IMR-90 (cell line): ENCODE measurements around the gene LAMA2. TPM values are rescaled to one million over a fixed set of nuclear protein-coding genes. Genes with fewer than 3 reads are reported as not detected.

ENCODE experiments used
- ATAC-seq: fragments of 200-7000 bp; cut with Tn5 transposase; 2 replicates; pipeline ENCODE4 v1.9.1; 2020; ENCODE audit warnings: low read depth, mild to moderate bottlenecking, moderate library complexity
- BruUV-seq: library from RNA; stranded (reverse); fragments of 400-500 nt; replicated peaks from 2 replicates; lab custom pipeline; 2021; lab: Mats Ljungman, UMichigan
- CTCF ChIA-PET: fragments of 300-600 bp; formaldehyde crosslinking; extraction: SDS; loops from one replicate; lab custom pipeline; 2021; ENCODE audit warnings: antibody characterized with exemption; lab: Yijun Ruan, JAX
- POLR2A ChIA-PET: fragments of 300-600 bp; sonication (Branson Sonifier 250); formaldehyde crosslinking; loops from one replicate; lab custom pipeline; 2022; ENCODE audit warnings: antibody characterized with exemption; ENCODE audit not compliant: unreplicated experiment; lab: Charles Lee
- DNase-seq: peaks from one replicate; pipeline ENCODE4 v3.0.0; 2013
- H2AFZ ChIP-seq: replicated peaks from 2 replicates; pipeline ENCODE3; 2013; ENCODE audit warnings: low read length, mild to moderate bottlenecking; ENCODE audit not compliant: poor library complexity
- H2AK5ac ChIP-seq: 2 replicates; pipeline ENCODE4 v1.6.1; 2013; ENCODE audit warnings: low read depth, low read length, inconsistent platforms
- H2AK9ac ChIP-seq: replicated peaks from 2 replicates; pipeline ENCODE3; 2013; ENCODE audit warnings: mild to moderate bottlenecking, low read depth, low read length, moderate library complexity; ENCODE audit not compliant: poor library complexity
- H2BK120ac ChIP-seq: 2 replicates; pipeline ENCODE4 v1.6.1; 2013; ENCODE audit warnings: low read depth, low read length, inconsistent platforms
- H2BK15ac ChIP-seq: 3 replicates; pipeline ENCODE4 v1.6.1; 2013; ENCODE audit warnings: low read depth, low read length, inconsistent platforms
- H2BK20ac ChIP-seq: 2 replicates; pipeline ENCODE4 v1.6.1; 2013; ENCODE audit warnings: low read depth, mild to moderate bottlenecking, inconsistent platforms, low read length, moderate library complexity
- H2BK5ac ChIP-seq: 2 replicates; pipeline ENCODE4 v1.6.1; 2013; ENCODE audit warnings: mild to moderate bottlenecking, low read depth, low read length, inconsistent platforms; ENCODE audit not compliant: poor library complexity, severe bottlenecking
- H3K14ac ChIP-seq: replicated peaks from 2 replicates; pipeline ENCODE4 v1.6.1; 2013; ENCODE audit warnings: low read depth, low read length, inconsistent platforms
- H3K18ac ChIP-seq: 2 replicates; pipeline ENCODE4 v1.6.1; 2013; ENCODE audit warnings: low read depth, low read length, control low read depth
- H3K23ac ChIP-seq: 2 replicates; pipeline ENCODE4 v1.6.1; 2013; ENCODE audit warnings: low read depth, low read length, inconsistent platforms
- H3K27ac ChIP-seq: 2 replicates; pipeline ENCODE4 v1.5.1; 2013; ENCODE audit warnings: mild to moderate bottlenecking, control low read depth, low read length; ENCODE audit not compliant: insufficient read depth
- H3K27me3 ChIP-seq: 2 replicates; pipeline ENCODE4 v1.6.1; 2013; ENCODE audit warnings: low read length; ENCODE audit not compliant: control insufficient read depth, insufficient read depth
- H3K36me3 ChIP-seq: 2 replicates; pipeline ENCODE4 v1.6.1; 2013; ENCODE audit warnings: low read length, mixed read lengths; ENCODE audit not compliant: control insufficient read depth, insufficient read depth
- H3K4ac ChIP-seq: 2 replicates; pipeline ENCODE4 v1.6.1; 2013; ENCODE audit warnings: low read depth, low read length, inconsistent platforms
- H3K4me1 ChIP-seq: 2 replicates; pipeline ENCODE4 v1.6.1; 2013; ENCODE audit warnings: low read length, mixed read lengths; ENCODE audit not compliant: control insufficient read depth, insufficient read depth
- H3K4me2 ChIP-seq: 2 replicates; pipeline ENCODE4 v1.6.1; 2013; ENCODE audit warnings: low read depth, mild to moderate bottlenecking, control low read depth, low read length, moderate library complexity
- H3K4me3 ChIP-seq: 2 replicates; pipeline ENCODE4 v1.5.1; 2013; ENCODE audit warnings: low read depth, mild to moderate bottlenecking, control low read depth, low read length, moderate library complexity; ENCODE audit not compliant: insufficient read depth
- H3K56ac ChIP-seq: 2 replicates; pipeline ENCODE4 v1.6.1; 2013; ENCODE audit warnings: low read length, inconsistent platforms; ENCODE audit not compliant: insufficient read depth; ENCODE audit errors: extremely low read depth
- H3K79me1 ChIP-seq, 2 experiments: 2 replicates each; pipeline ENCODE4 v1.6.1; 2013; ENCODE audit warnings: low read length in 2 of 2, inconsistent platforms in 1 of 2, low read depth in 1 of 2
- H3K9ac ChIP-seq: 2 replicates; pipeline ENCODE4 v1.6.1; 2013; ENCODE audit warnings: low read depth, low read length, control low read depth
- H3K9me1 ChIP-seq: 2 replicates; pipeline ENCODE4 v1.6.1; 2013; ENCODE audit warnings: low read length, inconsistent platforms; ENCODE audit not compliant: insufficient read depth
- H3K9me3 ChIP-seq: 2 replicates; pipeline ENCODE4 v1.6.1; 2013; ENCODE audit warnings: low read length; ENCODE audit not compliant: control insufficient read depth, insufficient read depth
- H4K20me1 ChIP-seq: 2 replicates; pipeline ENCODE4 v1.6.1; 2013; ENCODE audit warnings: low read length, inconsistent platforms; ENCODE audit not compliant: insufficient read depth
- H4K5ac ChIP-seq: 2 replicates; pipeline ENCODE4 v1.6.1; 2013; ENCODE audit warnings: mild to moderate bottlenecking, low read depth, low read length, control low read depth
- H4K8ac ChIP-seq, 2 experiments: 2 replicates each; pipeline ENCODE4 v1.6.1; 2013; ENCODE audit warnings: low read depth in 2 of 2, low read length in 2 of 2, control low read depth in 1 of 2, inconsistent platforms in 1 of 2
- H4K91ac ChIP-seq: 2 replicates; pipeline ENCODE4 v1.6.1; 2013; ENCODE audit warnings: low read depth, low read length, inconsistent platforms; ENCODE audit not compliant: insufficient read depth
- BHLHE40 ChIP-seq: fragments of 150-350 bp; IDR thresholded peaks from 2 replicates; pipeline ENCODE4 v1.6.1; 2016; ENCODE audit warnings: mild to moderate bottlenecking, low read depth, low read length
- CHD1 ChIP-seq: IDR thresholded peaks from 2 replicates; pipeline ENCODE4 v1.6.1; 2012; ENCODE audit warnings: low read depth, low read length, improper control_type of control experiment
- CTCF ChIP-seq: conservative IDR thresholded peaks from 2 replicates; pipeline ENCODE4 v1.5.1; 2012; ENCODE audit warnings: mild to moderate bottlenecking, low read depth, low read length, improper control_type of control experiment
- MAZ ChIP-seq: IDR thresholded peaks from 2 replicates; pipeline ENCODE4 v1.6.1; 2012; ENCODE audit warnings: low read depth, mild to moderate bottlenecking, low read length, improper control_type of control experiment, moderate library complexity, borderline replicate concordance
- MXI1 ChIP-seq: IDR thresholded peaks from 2 replicates; pipeline ENCODE4 v1.6.1; 2012; ENCODE audit warnings: low read depth, mild to moderate bottlenecking, low read length, moderate library complexity, borderline replicate concordance
- POLR2A ChIP-seq: IDR thresholded peaks from 2 replicates; pipeline ENCODE4 v1.6.1; 2012; ENCODE audit warnings: mild to moderate bottlenecking, low read depth, low read length
- RAD21 ChIP-seq: IDR thresholded peaks from 2 replicates; pipeline ENCODE4 v1.6.1; 2012; ENCODE audit warnings: low read length, improper control_type of control experiment
- RCOR1 ChIP-seq: IDR thresholded peaks from 2 replicates; pipeline ENCODE4 v1.6.1; 2012; ENCODE audit warnings: mild to moderate bottlenecking, low read length, improper control_type of control experiment; ENCODE audit not compliant: insufficient replicate concordance
- RFX5 ChIP-seq: IDR thresholded peaks from 2 replicates; pipeline ENCODE4 v1.8.0; 2012; ENCODE audit warnings: low read depth, mild to moderate bottlenecking, low read length, moderate library complexity
- SMC3 ChIP-seq: fragments of 150-350 bp; IDR thresholded peaks from 2 replicates; pipeline ENCODE4 v1.6.1; 2016; ENCODE audit warnings: low read depth, mild to moderate bottlenecking, antibody characterized with exemption, low read length, moderate library complexity
- WGBS, 2 experiments: methylation state at CpG; one replicate each; pipeline versions ENCODE4 v1.1.5 to v1.1.7; 2013; ENCODE audit warnings: missing lambda C conversion rate in 2 of 2; ENCODE audit not compliant: insufficient read length in 1 of 2; ENCODE audit errors: extremely low coverage in 2 of 2; 5-methylcytosine and 5-hydroxymethylcytosine counted together
- dilution Hi-C: fragments of 300-500 bp; cut with HindIII; formaldehyde crosslinking; loops from one replicate; pipeline ENCODE4 v1.14.3; 2018; ENCODE audit warnings: low sequenced_read_pairs; ENCODE audit not compliant: unreplicated experiment
- in situ Hi-C: fragments of 300-500 bp; cut with MboI; formaldehyde crosslinking; loops from 3 replicates; pipeline ENCODE4 v1.14.3; 2019; ENCODE audit warnings: low sequenced_read_pairs, inconsistent platforms, mixed read lengths
- intact Hi-C: fragments of 100-400 bp; cut with micrococcal nuclease; formaldehyde crosslinking; loops from 2 replicates; pipeline ENCODE4 v1.10.0; 2022
- polyA plus RNA-seq, 3 experiments: library from polyadenylated mRNA; depleted of rRNA; stranded (reverse); fragments of >200 nt; gene quantifications; 2 replicates each; pipeline ENCODE4 v1.2.3, GENCODE V29; 2012; ENCODE audit warnings: low replicate concordance in 1 of 3
- total RNA-seq: library from RNA; depleted of rRNA; stranded (reverse); fragments of >200 nt; gene quantifications from 2 replicates; pipeline ENCODE4 v1.2.3, GENCODE V29; 2012

The LAMA2 gene
- total and polyA plus RNA-seq, 2 of the 4 experiments (the other 2 are of a cell fraction) = 9.9 to 13.3 TPM

- Histone ChIP-seq H4K20me1 (no peaks in the 10 kb centered on the region), H3K27me3 (no peaks in the 10 kb centered on the region), H2BK20ac (no peak overlapping the region), H3K4me2 (no peak overlapping the region), H3K14ac (no peak overlapping the region), H2AFZ (no peak overlapping the region), H3K4ac (no peak overlapping the region), H2AK9ac (no peak overlapping the region), H2BK15ac (no peak overlapping the region), H3K36me3 (no peaks in the 10 kb centered on the region), H3K23ac (no peak overlapping the region), H3K4me1 (no peaks in the 10 kb centered on the region), H3K9me1 (no peaks in the 10 kb centered on the region), H2AK5ac (no peak overlapping the region), H3K4me3 (no peak overlapping the region), H3K79me1 (no peaks in the 10 kb centered on the region), H3K9ac (no peak overlapping the region), H4K5ac (no peak overlapping the region), H4K91ac (no peak overlapping the region), H4K8ac (no peak overlapping the region), H3K56ac (no peak overlapping the region), H2BK120ac (no peak overlapping the region), H2BK5ac (no peak overlapping the region), H3K9me3 (no peaks in the 10 kb centered on the region), H3K18ac (no peak overlapping the region), H3K27ac (no peak overlapping the region)
- no peak for DNase-seq
- BruUV-seq = no TSS peak
- in situ Hi-C loops = no loop called here
- ChIA-PET CTCF (no interaction called here), POLR2A (no interaction called here)
- intact Hi-C loops = no loop called here
- no CpG with 5 or more reads among the region's 3 CpGs for WGBS, 2 experiments
- no peak for ATAC-seq
- TF ChIP-seq POLR2A = no peak
- TF ChIP-seq MAZ = no peak
- TF ChIP-seq CHD1 = no peak
- TF ChIP-seq RFX5 = no peak
- no peak for TF ChIP-seq CTCF
- TF ChIP-seq RCOR1 = no peak
- TF ChIP-seq MXI1 = no peak
- TF ChIP-seq BHLHE40 = no peak
- TF ChIP-seq RAD21 = no peak
- TF ChIP-seq SMC3 = no peak
- dilution Hi-C loops = no loop called here
Observed at GRCh38 chr6:128990360-128990759, 107.4 kb downstream of the LAMA2 start.
